ENCODE measurements around the gene PPIL6.

PPIL6 gene

DNA sequence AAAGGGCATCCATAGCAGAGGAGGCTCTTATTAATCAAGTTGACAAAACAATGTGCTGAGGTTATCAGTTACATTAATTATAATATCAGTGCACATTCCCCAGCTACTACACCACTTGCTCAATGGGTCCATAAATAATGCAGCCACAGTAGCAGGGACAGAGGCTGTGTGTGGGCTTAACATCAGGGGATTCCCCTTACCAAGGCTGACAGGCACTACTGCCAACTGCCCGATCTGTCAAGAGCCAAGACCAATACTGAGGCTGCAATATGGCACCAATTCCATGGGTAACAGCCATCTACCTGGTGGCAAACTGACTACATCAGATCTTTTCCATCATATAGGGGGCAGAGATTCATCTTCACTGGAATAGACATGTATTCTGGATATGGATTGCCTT lies 80.1 kb downstream of the PPIL6 start:
- no peak overlapping the region for H3K4me3 Mint-ChIP-seq
- DNase-seq: no peak
- H3K4me1 Mint-ChIP-seq: no peaks in the 10 kb centered on the region
- H3K9me3 Mint-ChIP-seq: peaks cover 67% of the 10 kb centered on the region
- TF ChIP-seq, protein P1, sequence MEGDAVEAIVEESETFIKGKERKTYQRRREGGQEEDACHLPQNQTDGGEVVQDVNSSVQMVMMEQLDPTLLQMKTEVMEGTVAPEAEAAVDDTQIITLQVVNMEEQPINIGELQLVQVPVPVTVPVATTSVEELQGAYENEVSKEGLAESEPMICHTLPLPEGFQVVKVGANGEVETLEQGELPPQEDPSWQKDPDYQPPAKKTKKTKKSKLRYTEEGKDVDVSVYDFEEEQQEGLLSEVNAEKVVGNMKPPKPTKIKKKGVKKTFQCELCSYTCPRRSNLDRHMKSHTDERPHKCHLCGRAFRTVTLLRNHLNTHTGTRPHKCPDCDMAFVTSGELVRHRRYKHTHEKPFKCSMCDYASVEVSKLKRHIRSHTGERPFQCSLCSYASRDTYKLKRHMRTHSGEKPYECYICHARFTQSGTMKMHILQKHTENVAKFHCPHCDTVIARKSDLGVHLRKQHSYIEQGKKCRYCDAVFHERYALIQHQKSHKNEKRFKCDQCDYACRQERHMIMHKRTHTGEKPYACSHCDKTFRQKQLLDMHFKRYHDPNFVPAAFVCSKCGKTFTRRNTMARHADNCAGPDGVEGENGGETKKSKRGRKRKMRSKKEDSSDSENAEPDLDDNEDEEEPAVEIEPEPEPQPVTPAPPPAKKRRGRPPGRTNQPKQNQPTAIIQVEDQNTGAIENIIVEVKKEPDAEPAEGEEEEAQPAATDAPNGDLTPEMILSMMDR (IDR thresholded peaks at IDR 0.05): no peak
- H3K27me3 Mint-ChIP-seq (ENCODE audit: low read depth, poor library complexity): peaks cover 3% of the 10 kb centered on the region
- H3K27ac Mint-ChIP-seq: no peak overlapping the region
- H3K36me3 Mint-ChIP-seq (ENCODE audit: low read depth): peaks cover 99% of the 10 kb centered on the region

DNA sequence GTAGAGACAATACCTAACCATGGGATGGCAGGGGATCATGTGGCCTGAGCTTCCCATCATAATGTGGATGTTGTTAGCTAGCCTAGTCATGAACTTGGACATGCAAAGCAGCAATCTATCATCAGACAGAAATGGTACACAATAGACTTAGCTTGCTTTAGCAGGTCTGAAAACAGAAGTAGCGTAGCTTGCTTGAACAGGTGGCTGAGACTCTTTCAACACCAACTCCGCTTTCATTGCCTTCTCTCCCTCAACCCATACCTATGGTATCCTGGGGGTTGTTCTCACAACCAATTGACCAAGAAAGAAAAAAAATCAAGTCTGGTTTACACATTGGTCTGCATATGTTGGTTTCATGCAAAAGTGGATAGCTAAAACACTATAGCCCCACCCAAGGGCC lies 81.2 kb downstream of the PPIL6 start:
- Mint-ChIP-seq H3K27me3 (ENCODE audit: low read depth, poor library complexity) (peaks cover 3% of the 10 kb centered on the region), H3K9me3 (peaks cover 59% of the 10 kb centered on the region), H3K27ac (no peak overlapping the region), H3K4me1 (no peaks in the 10 kb centered on the region), H3K36me3 (ENCODE audit: low read depth) (peaks cover 96% of the 10 kb centered on the region), H3K4me3 (no peak overlapping the region)
- TF ChIP-seq, protein P1 (IDR thresholded peaks at IDR 0.05): no peak
- DNase-seq: no peak

- Mint-ChIP-seq H3K36me3 (ENCODE audit: low read depth) (peaks cover 96% of the 10 kb centered on the region), H3K27me3 (ENCODE audit: low read depth, poor library complexity) (peaks cover 3% of the 10 kb centered on the region), H3K4me1 (no peaks in the 10 kb centered on the region), H3K4me3 (no peak overlapping the region), H3K27ac (no peak overlapping the region), H3K9me3 (peaks cover 49% of the 10 kb centered on the region)
- DNase-seq: no peak
- TF ChIP-seq, protein P1 (IDR thresholded peaks at IDR 0.05): no peak
Measured at GRCh38 chr6:109358204-109358603, 82.2 kb downstream of the PPIL6 start.

GRCh38 chr6:109356237-109356636 lies 84.2 kb downstream of the PPIL6 start:
- H3K36me3 Mint-ChIP-seq (ENCODE audit: low read depth): peaks cover 92% of the 10 kb centered on the region
- H3K4me1 Mint-ChIP-seq: no peaks in the 10 kb centered on the region
- DNase-seq: no peak
- no peak overlapping the region for H3K4me3 Mint-ChIP-seq
- H3K27ac Mint-ChIP-seq: no peak overlapping the region
- H3K27me3 Mint-ChIP-seq (ENCODE audit: low read depth, poor library complexity): peaks cover 3% of the 10 kb centered on the region
- TF ChIP-seq, protein P1 (IDR thresholded peaks at IDR 0.05): no peak
- peaks cover 38% of the 10 kb centered on the region for H3K9me3 Mint-ChIP-seq

- H3K4me1 Mint-ChIP-seq: no peaks in the 10 kb centered on the region
- TF ChIP-seq, protein P1 (IDR thresholded peaks at IDR 0.05): no peak
- DNase-seq: no peak
- no peaks in the 10 kb centered on the region for H3K27me3 Mint-ChIP-seq (ENCODE audit: low read depth, poor library complexity)
- H3K27ac Mint-ChIP-seq: no peak overlapping the region
- H3K9me3 Mint-ChIP-seq: peaks cover 4% of the 10 kb centered on the region
- no peak overlapping the region for H3K4me3 Mint-ChIP-seq
- peaks cover 49% of the 10 kb centered on the region for H3K36me3 Mint-ChIP-seq (ENCODE audit: low read depth)
Measured at GRCh38 chr6:109351231-109352130, 88.9 kb downstream of the PPIL6 start.
